CD4-positive, alpha-beta T cell (primary cell): ENCODE measurements around the gene ZC3H13. TPM values are rescaled to one million over a fixed set of nuclear protein-coding genes. Genes with fewer than 3 reads are reported as not detected.

Experiments
- ATAC-seq: fragments of 200-7000 bp; cut with Tn5 transposase; one replicate; pipeline ENCODE4 v1.10.0; 2022; ENCODE audit warnings: mild to moderate bottlenecking; ENCODE audit not compliant: poor library complexity
- CTCF ChIA-PET: fragments of 350-600 bp; sonication (Branson Sonifier 250); formaldehyde crosslinking; loops from one replicate; lab custom pipeline; 2021; ENCODE audit warnings: antibody characterized with exemption, inconsistent platforms; lab: Charles Lee
- POLR2A ChIA-PET: fragments of 350-600 bp; sonication (Branson Sonifier 250); formaldehyde crosslinking; loops from one replicate; lab custom pipeline; 2021; ENCODE audit warnings: antibody characterized with exemption, inconsistent platforms; lab: Charles Lee
- DNase-seq, 14 experiments: peaks; one replicate each; pipeline ENCODE4 v3.0.0-alpha.2; 2013 to 2020; ENCODE audit warnings: mixed read lengths in 2 of 14
- H3K27ac ChIP-seq, 2 donors: one replicate each; pipeline versions ENCODE4 v1.5.1 to v1.7.0; 2013; ENCODE audit warnings: low read length in 2 of 2, low read depth in 1 of 2, mild to moderate bottlenecking in 1 of 2
- H3K27me3 ChIP-seq, 2 experiments: 1 replicate in 1 of 2; 2 replicates in 1 of 2; pipeline versions ENCODE4 v1.6.1 to v1.7.0; 2013; ENCODE audit warnings: low read length in 2 of 2, control low read depth in 1 of 2, mild to moderate bottlenecking in 1 of 2, moderate library complexity in 1 of 2; ENCODE audit not compliant: insufficient read depth in 2 of 2, control insufficient read depth in 1 of 2
- H3K36me3 ChIP-seq: one replicate; pipeline ENCODE4 v1.6.1; 2013; ENCODE audit warnings: low read length, control low read depth; ENCODE audit not compliant: insufficient read depth
- H3K4me1 ChIP-seq: one replicate; pipeline ENCODE4 v1.6.1; 2013; ENCODE audit warnings: low read length, control low read depth; ENCODE audit not compliant: insufficient read depth
- H3K4me3 ChIP-seq: one replicate; pipeline ENCODE4 v1.5.1; 2013; ENCODE audit warnings: mild to moderate bottlenecking, low read length, moderate library complexity
- H3K9me3 ChIP-seq, 2 experiments: 1 replicate in 1 of 2; 2 replicates in 1 of 2; pipeline versions ENCODE4 v1.6.1 to v1.7.0; 2013; ENCODE audit warnings: low read length in 2 of 2, mild to moderate bottlenecking in 2 of 2, control low read depth in 1 of 2, moderate library complexity in 1 of 2; ENCODE audit not compliant: control insufficient read depth in 1 of 2, insufficient read depth in 1 of 2
- H3K27ac Mint-ChIP-seq: one replicate; pipeline ENCODE4 v1.8.0; 2020; ENCODE audit warnings: mixed read lengths
- H3K27me3 Mint-ChIP-seq: one replicate; pipeline ENCODE4 v1.8.0; 2021; ENCODE audit warnings: mixed read lengths
- H3K36me3 Mint-ChIP-seq: one replicate; pipeline ENCODE4 v1.8.0; 2021; ENCODE audit warnings: low read depth, mixed read lengths
- H3K4me1 Mint-ChIP-seq: one replicate; pipeline ENCODE4 v1.8.0; 2021; ENCODE audit warnings: low read depth, mixed read lengths
- H3K4me3 Mint-ChIP-seq: one replicate; pipeline ENCODE4 v1.8.0; 2020; ENCODE audit warnings: mild to moderate bottlenecking, mixed read lengths
- H3K9me3 Mint-ChIP-seq: one replicate; pipeline ENCODE4 v1.8.0; 2020; ENCODE audit warnings: mixed read lengths
- CTCF ChIP-seq: fragments of 200-600 bp; IDR thresholded peaks from one replicate; pipeline ENCODE4 v1.8.0; 2022; ENCODE audit warnings: antibody characterized with exemption, mild to moderate bottlenecking
- intact Hi-C, 2 experiments: fragments of 100-400 bp; cut with DNase I in 1 of 2; cut with micrococcal nuclease in 1 of 2; formaldehyde crosslinking; loops; one replicate each; pipeline versions ENCODE4 v1.15.1 to v1.9.0; 2023 to 2025; cut with DNase I, micrococcal nuclease
- total RNA-seq, 174 experiments: library from RNA in 2 of 174; stranded (reverse) in 2 of 174; gene quantifications; one replicate each; pipeline ENCODE4 v1.2.3 and lab custom pipeline; 2021 to 2026

Gene ZC3H13
- total RNA-seq, 2 experiments from 2014 or later, result 36.5 to 43.8 TPM

GRCh38 chr13:45961468-45961867, 91.1 kb downstream of the ZC3H13 start:
- ChIA-PET CTCF (no interaction called here), POLR2A (no interaction called here)
- Histone ChIP-seq H3K27ac (no peak overlapping the region), H3K9me3 (no peaks in the 10 kb centered on the region), H3K27me3 (no peaks in the 10 kb centered on the region), H3K4me1 (no peaks in the 10 kb centered on the region), H3K36me3 (peaks cover 73% of the 10 kb centered on the region), H3K4me3 (no peak overlapping the region)
- intact Hi-C loops, result no loop called here
- ATAC-seq, result no peak
- Mint-ChIP-seq H3K27me3 (no peaks in the 10 kb centered on the region), H3K4me1 (no peaks in the 10 kb centered on the region), H3K4me3 (no peak overlapping the region), H3K9me3 (no peaks in the 10 kb centered on the region), H3K27ac (peak overlapping the region; percentile 24), H3K36me3 (peaks cover 89% of the 10 kb centered on the region)
- no peak for TF ChIP-seq CTCF
- DNase-seq, result no peak

- no peak overlapping the region for H3K27ac Mint-ChIP-seq
Measured at GRCh38 chr13:45954836-45955800, 97.4 kb downstream of the ZC3H13 start.

GRCh38 chr13:45953082-45953481, 99.5 kb downstream of the ZC3H13 start:
- H3K27me3 ChIP-seq, result no peaks in the 10 kb centered on the region
- intact Hi-C loops, result no loop called here
- Mint-ChIP-seq H3K27me3 (no peaks in the 10 kb centered on the region), H3K27ac (no peak overlapping the region), H3K4me3 (no peak overlapping the region), H3K36me3 (peaks cover 35% of the 10 kb centered on the region), H3K9me3 (no peaks in the 10 kb centered on the region), H3K4me1 (no peaks in the 10 kb centered on the region)
- H3K27ac ChIP-seq, result no peak overlapping the region
- no peaks in the 10 kb centered on the region for H3K9me3 ChIP-seq
- POLR2A ChIA-PET, result no interaction called here
- CTCF ChIA-PET, result no interaction called here
- no peaks in the 10 kb centered on the region for H3K4me1 ChIP-seq
- ATAC-seq (no peak), DNase-seq (no peak)
- no peak overlapping the region for H3K4me3 ChIP-seq
- TF ChIP-seq CTCF, result no peak
- peaks cover 25% of the 10 kb centered on the region for H3K36me3 ChIP-seq

More at GRCh38 chr13:45954836-45955800, 97.4 kb downstream of the ZC3H13 start:
- no peak for DNase-seq
- Mint-ChIP-seq H3K4me3 (no peak overlapping the region), H3K9me3 (no peaks in the 10 kb centered on the region), H3K4me1 (no peaks in the 10 kb centered on the region), H3K27me3 (no peaks in the 10 kb centered on the region), H3K36me3 (peaks cover 53% of the 10 kb centered on the region)
- H3K27ac ChIP-seq, result no peak overlapping the region
- ChIA-PET CTCF (no interaction called here), POLR2A (no interaction called here)
- intact Hi-C loops, result no loop called here
- no peak for TF ChIP-seq CTCF
- no peaks in the 10 kb centered on the region for H3K27me3 ChIP-seq
- no peak overlapping the region for H3K4me3 ChIP-seq
- H3K36me3 ChIP-seq, result peaks cover 34% of the 10 kb centered on the region
- H3K4me1 ChIP-seq, result no peaks in the 10 kb centered on the region
- no peak for ATAC-seq
- no peaks in the 10 kb centered on the region for H3K9me3 ChIP-seq
